ACC112 (cell line): ENCODE data around the gene ANXA4.
A peak's percentile ranks its signal among the peaks of the same experiment; 100 is the strongest.
"Not testable (repeated sequence)": the region's sequence is repeated elsewhere in the genome, so short reads cannot be mapped to it uniquely, and the experiment has no call there.

Source experiments
- H2AFZ ChIP-seq: fragments of 200-600 bp; sonication (generic); one replicate; pipeline ENCODE4 v1.6.0; 2017; ENCODE audit warnings: antibody characterized with exemption, low read length; ENCODE audit not compliant: unreplicated experiment
- H3K27ac ChIP-seq: fragments of 200-600 bp; sonication (generic); 2 replicates; pipeline ENCODE4 v1.5.1; 2014; ENCODE audit warnings: low read depth, mild to moderate bottlenecking, antibody characterized with exemption, low read length, moderate library complexity
- H3K27me3 ChIP-seq: fragments of 200-600 bp; sonication (generic); 2 replicates; pipeline ENCODE4 v1.6.1; 2014; ENCODE audit warnings: mild to moderate bottlenecking, antibody characterized with exemption, low read length, moderate library complexity, mixed read lengths; ENCODE audit not compliant: insufficient read depth
- H3K36me3 ChIP-seq: fragments of 200-600 bp; sonication (generic); 2 replicates; pipeline ENCODE4 v1.6.1; 2016; ENCODE audit warnings: mild to moderate bottlenecking, antibody characterized with exemption, low read length, moderate library complexity, mixed read lengths; ENCODE audit not compliant: insufficient read depth
- H3K4me1 ChIP-seq: fragments of 200-600 bp; sonication (generic); one replicate; pipeline ENCODE4 v1.6.1; 2016; ENCODE audit warnings: low read length, mixed read lengths; ENCODE audit not compliant: insufficient read depth, unreplicated experiment, control insufficient read depth
- H3K4me3 ChIP-seq: fragments of 200-600 bp; sonication (generic); 2 replicates; pipeline ENCODE4 v1.5.1; 2014; ENCODE audit warnings: mild to moderate bottlenecking, low read depth, low read length
- H3K79me2 ChIP-seq: fragments of 200-600 bp; sonication (generic); one replicate; pipeline ENCODE4 v1.6.0; 2016; ENCODE audit warnings: low read length; ENCODE audit not compliant: control insufficient read depth, unreplicated experiment, insufficient read depth

The ANXA4 gene

DNA sequence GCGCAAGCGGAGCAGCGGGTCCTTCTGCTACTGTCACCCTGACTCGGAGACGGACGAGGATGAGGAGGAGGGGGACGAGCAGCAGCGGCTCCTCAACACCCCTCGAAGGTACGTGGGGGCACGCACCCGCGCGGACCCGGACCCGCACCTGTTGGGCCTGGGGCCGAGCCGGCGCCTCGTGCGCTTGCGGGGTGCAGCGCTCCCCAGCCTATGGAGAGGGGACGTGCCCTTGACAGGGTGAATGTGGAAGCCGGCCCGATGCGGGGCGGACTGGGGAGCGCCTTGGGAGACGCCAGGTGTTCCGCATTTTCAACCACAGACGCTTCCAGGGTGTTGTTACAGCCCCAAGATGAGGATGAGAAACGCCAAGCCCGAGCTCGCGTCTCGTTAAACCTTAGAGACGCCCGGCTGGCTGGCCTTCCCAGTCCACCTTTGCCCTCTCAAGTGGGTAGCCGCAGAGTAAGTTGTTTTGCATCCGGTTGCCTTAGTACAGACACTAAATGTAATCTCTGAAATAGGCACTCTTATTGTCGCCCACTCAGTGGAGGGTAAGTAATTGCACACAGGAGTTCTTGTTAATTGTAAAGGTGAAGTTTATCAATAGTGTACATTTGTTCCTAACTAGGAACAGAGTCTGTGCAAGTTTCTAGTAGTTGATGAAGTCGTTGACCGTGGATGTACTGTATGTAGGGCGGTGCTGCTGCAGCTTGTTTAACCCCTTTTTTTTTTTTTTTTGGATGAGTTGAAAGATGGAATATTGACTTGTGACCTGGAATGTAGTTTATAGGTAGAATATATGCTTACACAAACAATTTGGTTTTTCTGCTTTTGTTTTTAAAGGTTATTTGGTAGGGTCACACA lies 88.3 kb downstream of the ANXA4 start:
- Histone ChIP-seq H3K27ac (no peak overlapping the region), H3K36me3 (no peaks in the 10 kb centered on the region), H3K27me3 (no peaks in the 10 kb centered on the region), H3K4me3 (peak overlapping the region; percentile 93), H3K79me2 (peaks cover 39% of the 10 kb centered on the region), H3K4me1 (peaks cover 19% of the 10 kb centered on the region), H2AFZ (peak overlapping the region; percentile 85)

- peaks cover 39% of the 10 kb centered on the region for H3K79me2 ChIP-seq
- H3K27ac ChIP-seq, H2AFZ ChIP-seq, H3K36me3 ChIP-seq, H3K27me3 ChIP-seq: not testable (repeated sequence)
- peak overlapping the region; percentile 93 for H3K4me3 ChIP-seq
- H3K4me1 ChIP-seq, result peaks cover 19% of the 10 kb centered on the region
These were observed 88.9 kb downstream of the ANXA4 start for GRCh38 chr2:69830906-69831241.

DNA sequence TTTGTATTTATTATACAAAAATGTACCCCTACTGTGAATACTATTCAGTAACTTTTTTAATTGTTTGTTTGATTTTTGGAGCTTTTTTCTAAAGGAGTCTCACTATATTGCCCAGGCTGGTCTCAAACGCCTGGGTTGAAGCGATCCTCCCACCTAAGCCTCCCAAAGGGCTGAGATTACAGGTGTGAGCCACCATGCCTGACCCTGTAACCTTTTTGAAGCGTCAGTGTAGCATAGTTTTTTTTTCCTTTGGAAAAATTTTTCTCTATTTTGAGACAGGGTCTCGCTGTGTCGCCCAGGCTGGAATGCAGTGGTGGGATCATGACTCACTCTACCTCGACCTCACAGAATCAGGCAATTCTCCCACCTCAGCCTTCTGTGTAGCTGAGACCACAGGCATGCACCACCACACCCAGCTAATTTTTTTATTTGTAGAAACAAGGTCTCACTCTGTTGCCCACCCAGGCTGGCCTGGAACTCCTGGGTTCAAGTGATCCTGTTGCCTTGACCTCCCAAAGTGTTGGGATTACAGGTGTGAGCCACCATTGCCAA lies 89.5 kb downstream of the ANXA4 start:
- Histone ChIP-seq H3K4me1 (peaks cover 19% of the 10 kb centered on the region), H3K27me3 (no peaks in the 10 kb centered on the region), H3K79me2 (peaks cover 42% of the 10 kb centered on the region), H2AFZ (no peak overlapping the region), H3K27ac (no peak overlapping the region), H3K36me3 (no peaks in the 10 kb centered on the region), H3K4me3 (no peak overlapping the region; the same call in 1 of the 2 replicates)

DNA sequence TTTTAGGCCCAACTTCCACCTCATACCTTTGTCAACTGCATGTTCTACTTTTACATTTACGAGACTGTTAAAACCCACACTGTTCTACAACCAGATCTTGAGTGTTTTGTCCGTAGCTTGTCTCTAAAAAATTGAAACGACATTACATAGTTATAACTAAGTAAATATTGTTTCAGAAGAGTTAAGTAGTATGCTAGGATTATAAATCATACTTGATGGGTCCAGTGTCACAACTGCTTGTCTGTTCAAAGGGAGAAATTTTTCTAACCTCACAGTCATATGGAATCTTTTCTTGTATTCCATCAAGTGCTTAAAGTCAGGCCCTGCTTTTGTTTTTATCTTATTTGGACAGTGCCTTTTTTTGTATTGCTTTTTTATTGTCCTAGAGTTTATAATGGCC lies 91.8 kb downstream of the ANXA4 start:
- Histone ChIP-seq H3K36me3 (no peaks in the 10 kb centered on the region), H3K4me3 (no peak overlapping the region), H3K4me1 (peaks cover 13% of the 10 kb centered on the region), H3K79me2 (peaks cover 42% of the 10 kb centered on the region), H2AFZ (no peak overlapping the region), H3K27ac (no peak overlapping the region), H3K27me3 (no peaks in the 10 kb centered on the region)

GRCh38 chr2:69835666-69836065 lies 93.7 kb downstream of the ANXA4 start:
- no peak overlapping the region for H3K27ac ChIP-seq
- H3K79me2 ChIP-seq, result peaks cover 31% of the 10 kb centered on the region
- peaks cover 13% of the 10 kb centered on the region for H3K4me1 ChIP-seq
- H3K27me3 ChIP-seq, result no peaks in the 10 kb centered on the region
- H3K36me3 ChIP-seq, result no peaks in the 10 kb centered on the region
- no peak overlapping the region for H2AFZ ChIP-seq
- no peak overlapping the region for H3K4me3 ChIP-seq

DNA sequence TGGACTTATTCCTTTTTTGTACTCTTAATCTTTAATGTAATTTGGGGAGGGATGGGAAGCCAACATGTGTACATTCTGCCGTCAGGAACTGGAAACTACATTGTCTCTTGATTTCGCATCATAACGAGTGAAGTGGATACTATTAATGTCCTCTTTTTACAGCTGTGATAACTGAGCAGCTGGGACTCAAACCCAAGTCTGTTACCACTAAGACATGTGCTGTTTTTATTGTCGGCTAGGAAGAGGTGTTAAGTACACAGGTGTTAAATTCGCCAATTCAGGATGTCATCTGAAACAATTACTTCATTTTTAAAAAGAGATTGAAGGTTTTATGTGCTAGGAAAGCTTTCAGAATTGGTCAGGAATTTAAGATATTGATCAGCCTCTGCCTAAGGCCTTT lies 94.4 kb downstream of the ANXA4 start:
- no peaks in the 10 kb centered on the region for H3K36me3 ChIP-seq
- no peaks in the 10 kb centered on the region for H3K27me3 ChIP-seq
- peaks cover 26% of the 10 kb centered on the region for H3K79me2 ChIP-seq

GRCh38 chr2:69837533-69837932 lies 95.6 kb downstream of the ANXA4 start:
- H3K36me3 ChIP-seq, result no peaks in the 10 kb centered on the region
- no peak overlapping the region for H3K4me3 ChIP-seq

More for the DNA sequence above, 94.4 kb downstream of the ANXA4 start:
- Histone ChIP-seq H3K4me1 (peaks cover 8% of the 10 kb centered on the region), H3K27ac (no peak overlapping the region), H2AFZ (no peak overlapping the region), H3K4me3 (no peak overlapping the region)

DNA sequence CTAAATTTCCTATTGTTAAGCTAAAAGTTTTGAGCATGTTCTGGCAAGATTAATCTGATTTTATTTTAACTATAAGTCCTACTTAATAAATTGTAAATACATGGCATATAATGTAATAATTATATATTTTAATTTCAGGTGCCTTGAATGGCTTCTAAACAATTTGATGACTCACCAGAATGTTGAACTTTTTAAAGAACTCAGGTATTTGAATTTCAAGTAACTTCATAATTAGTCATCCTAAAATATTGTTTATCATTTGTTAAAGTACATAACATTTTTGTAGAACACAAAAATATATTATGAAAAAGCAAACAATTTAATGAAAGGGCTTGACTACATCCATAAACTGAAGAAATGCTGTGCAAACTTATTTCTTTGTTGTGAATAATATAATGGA lies 102.1 kb downstream of the ANXA4 start:
- Histone ChIP-seq H3K79me2 (no peaks in the 10 kb centered on the region), H2AFZ (no peak overlapping the region), H3K4me1 (no peaks in the 10 kb centered on the region), H3K27ac (no peak overlapping the region), H3K36me3 (peaks cover 10% of the 10 kb centered on the region), H3K27me3 (no peaks in the 10 kb centered on the region), H3K4me3 (no peak overlapping the region)

More at GRCh38 chr2:69837533-69837932, 95.6 kb downstream of the ANXA4 start:
- Histone ChIP-seq H3K27me3 (no peaks in the 10 kb centered on the region), H3K27ac (no peak overlapping the region), H2AFZ (no peak overlapping the region), H3K79me2 (peaks cover 15% of the 10 kb centered on the region), H3K4me1 (no peaks in the 10 kb centered on the region)

- Histone ChIP-seq H3K27me3 (no peaks in the 10 kb centered on the region), H3K4me3 (no peak overlapping the region), H3K36me3 (peaks cover 10% of the 10 kb centered on the region)
These were observed 102.6 kb downstream of the ANXA4 start for GRCh38 chr2:69844560-69844959.

DNA sequence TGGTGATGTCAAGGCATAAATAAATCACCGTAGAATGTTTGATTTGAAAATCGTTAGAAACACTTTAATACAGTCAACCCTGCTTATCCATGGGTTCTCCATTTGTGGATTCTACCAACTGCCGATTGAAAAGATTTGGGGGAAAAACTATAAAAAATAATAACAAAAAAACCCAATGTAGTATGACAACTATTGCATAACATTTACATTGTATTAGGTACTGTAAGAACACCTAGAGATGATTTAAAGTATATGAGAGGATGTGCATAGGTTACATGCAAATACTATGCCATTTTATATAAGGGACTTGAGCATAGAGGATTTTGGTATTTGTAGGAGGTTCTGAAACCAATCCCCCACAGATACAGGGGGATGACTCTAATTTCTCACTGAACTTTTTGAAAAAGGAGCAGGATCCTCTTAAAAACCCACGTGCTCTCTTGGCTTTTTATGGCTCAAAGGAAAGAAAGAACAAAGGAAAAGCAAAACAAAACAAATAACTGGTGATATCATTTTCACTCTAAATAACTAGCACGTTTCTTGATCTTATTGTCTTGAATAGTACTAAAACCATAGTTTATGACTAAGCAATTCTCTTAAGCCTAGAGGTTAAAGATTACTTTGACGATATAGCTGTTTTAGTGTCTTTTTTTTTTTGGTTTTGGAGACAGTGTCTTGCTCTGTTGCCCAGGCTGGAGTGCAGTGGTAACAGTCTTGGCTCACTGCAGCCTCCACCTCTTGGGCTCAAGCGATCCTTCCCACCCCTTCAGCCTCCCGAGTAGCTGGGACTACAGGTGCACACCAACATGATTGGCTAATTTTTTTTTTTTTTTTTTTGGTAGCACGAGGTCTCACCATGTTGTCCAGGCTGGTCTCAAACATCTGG lies 104.5 kb downstream of the ANXA4 start:
- no peaks in the 10 kb centered on the region for H3K4me1 ChIP-seq
- no peak overlapping the region for H2AFZ ChIP-seq
- no peak overlapping the region for H3K27ac ChIP-seq
- H3K36me3 ChIP-seq, result peaks cover 14% of the 10 kb centered on the region
- no peaks in the 10 kb centered on the region for H3K27me3 ChIP-seq
- no peaks in the 10 kb centered on the region for H3K79me2 ChIP-seq
- no peak overlapping the region for H3K4me3 ChIP-seq

More at GRCh38 chr2:69844560-69844959, 102.6 kb downstream of the ANXA4 start:
- no peak overlapping the region for H3K27ac ChIP-seq
- H3K79me2 ChIP-seq, result no peaks in the 10 kb centered on the region
- H3K4me1 ChIP-seq, result no peaks in the 10 kb centered on the region
- no peak overlapping the region for H2AFZ ChIP-seq
